Ovary (tissue), 9 donors: ENCODE measurements around the gene CLIC3. TPM values are rescaled to one million over a fixed set of nuclear protein-coding genes. Genes with fewer than 3 reads are reported as not detected.

Experiments used
- DNase-seq, 5 donors: peaks; one replicate each; pipeline ENCODE4 v3.0.0-alpha.2; 2019 to 2020
- H3K27ac ChIP-seq, 2 donors: fragments of 200-600 bp; one replicate each; pipeline versions ENCODE4 v1.5.1 to v1.8.0; 2019 to 2022
- H3K27me3 ChIP-seq: fragments of 200-600 bp; one replicate; pipeline ENCODE4 v1.8.0; 2022
- H3K36me3 ChIP-seq: fragments of 200-600 bp; sonication (generic); one replicate; pipeline ENCODE4 v1.5.1; 2019
- H3K4me1 ChIP-seq: one replicate; pipeline ENCODE4 v1.8.1; 2013; ENCODE audit warnings: mild to moderate bottlenecking, moderate library complexity; ENCODE audit not compliant: insufficient read depth
- H3K4me3 ChIP-seq: fragments of 200-600 bp; sonication (generic); one replicate; pipeline ENCODE4 v1.5.1; 2017
- H3K9me3 ChIP-seq, 2 donors: fragments of 200-600 bp in 1 of 2; sonication (generic) in 1 of 2; one replicate each; pipeline versions ENCODE4 v1.5.1 to v1.8.1; 2013 to 2019; ENCODE audit warnings: mild to moderate bottlenecking in 1 of 2, moderate library complexity in 1 of 2
- CTCF ChIP-seq, 3 donors: fragments of 450-650 bp in 2 of 3; fragments of 200-600 bp in 1 of 3; IDR thresholded peaks; one replicate each; pipeline versions ENCODE4 v1.5.1 to v1.8.0; 2016 to 2022; ENCODE audit warnings: antibody characterized with exemption in 3 of 3, mild to moderate bottlenecking in 1 of 3
- EP300 ChIP-seq: sonication (generic); formaldehyde crosslinking; IDR thresholded peaks from one replicate; pipeline ENCODE4 v1.6.1; 2017; ENCODE audit warnings: antibody characterized with exemption
- POLR2A ChIP-seq: fragments of 450-650 bp; IDR thresholded peaks from one replicate; pipeline ENCODE4 v1.6.1; 2017; ENCODE audit warnings: antibody characterized with exemption, mild to moderate bottlenecking, moderate library complexity
- WGBS, 3 donors: extraction: QIAGEN DNeasy Blood & Tissue Kit in 1 of 3; methylation state at CpG; one replicate each; pipeline versions ENCODE4 v1.1.5 to v1.1.7; 2013 to 2017; 5-methylcytosine and 5-hydroxymethylcytosine counted together
- intact Hi-C, 4 donors: fragments of 100-400 bp; cut with DNase I; formaldehyde crosslinking; loops; one replicate each; pipeline versions ENCODE4 v1.11.0 to v1.15.1; 2022 to 2023
- polyA plus RNA-seq, 2 donors: library from polyadenylated mRNA; stranded (reverse); fragments of 200-250 nt in 1 of 2; fragments of 350-450 nt in 1 of 2; fragmentation: Illumina TruSeq in 1 of 2; extraction: RNeasy Lipid Tissue Mini Kit (QIAGEN cat#74804) in 1 of 2; gene quantifications; one replicate each; pipeline ENCODE4 v1.2.3, GENCODE V29; 2013 to 2014
- total RNA-seq, 7 donors: library from RNA; depleted of rRNA in 2 of 7; stranded (reverse); fragments of >200 nt in 2 of 7; fragmentation: NEBNext Ultra II Directional in 3 of 7; extraction: Animal tissue kit (Norgen Biotek cat#: 25700) in 3 of 7; gene quantifications; one replicate each; pipeline versions ENCODE4 v1.1.0 to v1.2.4, GENCODE V29; 2016 to 2023
- donor health status: DM: no; HTN: no; CAD: no; lungs with moderate emphysema.
- donor health status: DM: no; HTN: no; CAD: no.
- donor health status: Bipolar disorder and iron deficiency.
- donor health status: DM: yes; HTN: yes; CAD: no.
- donor health status: DM: no; HTN: no; CAD: no.
- donor health status: DM: yes; HTN: yes; CAD: no.

The CLIC3 gene
- total and polyA plus RNA-seq, 9 donors: 0.57 to 6.5 (median 1.3) TPM; not detected in 3

- 6 to 9% (median 9%) methylated on average over 21 to 33 of the region's 33 CpGs for WGBS, 3 donors
- DNase-seq: no peak
- no peak for TF ChIP-seq CTCF (IDR thresholded peaks at IDR 0.05)
- TF ChIP-seq POLR2A: no peak
- no peak for TF ChIP-seq EP300
- H3K27me3 ChIP-seq: no peaks in the 10 kb centered on the region
- H3K27ac ChIP-seq: no peak overlapping the region
- peak overlapping the region; percentile 34 for H3K4me3 ChIP-seq
- H3K4me1 ChIP-seq: peaks cover 6% of the 10 kb centered on the region
- no peaks in the 10 kb centered on the region for H3K9me3 ChIP-seq
- H3K36me3 ChIP-seq: no peaks in the 10 kb centered on the region
- intact Hi-C loops: no loop called here
Measured at GRCh38 chr9:136977649-136978072, 18.7 kb downstream of the CLIC3 start.

- H3K9me3 ChIP-seq: no peaks in the 10 kb centered on the region
- peak in 3 of 5 donors; percentile 40 to 75 (median 53) for DNase-seq
- H3K27me3 ChIP-seq: no peaks in the 10 kb centered on the region
- peaks cover 6% of the 10 kb centered on the region for H3K4me1 ChIP-seq
- H3K27ac ChIP-seq: no peak within 1 kb of the TSS
- peak within 1 kb of the TSS; percentile 34 for H3K4me3 ChIP-seq
- intact Hi-C loops: no loop called here
- TF ChIP-seq CTCF (IDR thresholded peaks at IDR 0.05) (no peak), EP300 (no peak), POLR2A (no peak)
- H3K36me3 ChIP-seq: no peaks in the 10 kb centered on the region
- 44 to 62% (median 52%) methylated on average over 8 to 10 of the region's 10 CpGs for WGBS, 3 donors
Measured at GRCh38 chr9:136977223-136977622, 19.1 kb downstream of the CLIC3 start, which contains the start of gene PTGDS. Gene PTGDS (plus strand): TSS chr9:136977504. CDS start chr9:136977579, 75 bp downstream.

- WGBS, 3 donors: 63 to 76% (median 76%) methylated on average over 8 to 14 of the region's 14 CpGs
- Histone ChIP-seq H3K27ac (no peak overlapping the region), H3K4me1 (peaks cover 6% of the 10 kb centered on the region), H3K9me3 (no peaks in the 10 kb centered on the region), H3K4me3 (no peak overlapping the region), H3K36me3 (no peaks in the 10 kb centered on the region), H3K27me3 (no peaks in the 10 kb centered on the region)
- no peak for DNase-seq
- TF ChIP-seq POLR2A (no peak), EP300 (no peak), CTCF (IDR thresholded peaks at IDR 0.05) (no peak)
- intact Hi-C loops: no loop called here
Measured at GRCh38 chr9:136975644-136976043, 20.7 kb downstream of the CLIC3 start.

- TF ChIP-seq POLR2A (no peak), CTCF (IDR thresholded peaks at IDR 0.05) (no peak), EP300 (no peak)
- H3K27me3 ChIP-seq: no peaks in the 10 kb centered on the region
- intact Hi-C loops: no loop called here
- no peaks in the 10 kb centered on the region for H3K9me3 ChIP-seq
- DNase-seq: no peak
- H3K4me3 ChIP-seq: no peak overlapping the region
- H3K4me1 ChIP-seq: peaks cover 6% of the 10 kb centered on the region
- WGBS, 3 donors: 54 to 69% (median 66%) methylated on average over 15 of the region's 15 CpGs
- no peak overlapping the region for H3K27ac ChIP-seq
- no peaks in the 10 kb centered on the region for H3K36me3 ChIP-seq
Measured at GRCh38 chr9:136974817-136975535, 21.4 kb downstream of the CLIC3 start.
